ENCODE data around the gene ZNF207. TPM values are rescaled to one million over a fixed set of nuclear protein-coding genes. Genes with fewer than 3 reads are reported as not detected.

The ZNF207 gene
- total RNA-seq, 1 experiment from 2014 or later: 296 TPM

GRCh38 chr17:32393904-32394303 is 43.9 kb downstream of the ZNF207 start:
- H4K5ac ChIP-seq (ENCODE audit: insufficient read length, low read depth, low read length): no peak overlapping the region
- no peak for TF ChIP-seq CTCF (conservative IDR thresholded peaks at IDR 0.05)
- no peak overlapping the region for H3K56ac ChIP-seq (ENCODE audit: insufficient read length, low read depth, low read length)
- peaks cover 0 to 4% (median 0%) of the 10 kb centered on the region in 3 experiments; a peak in 2 of 7 replicates for H3K36me3 Mint-ChIP-seq (ENCODE audit: insufficient read depth in 1 of 3, low read depth in 3 of 3)
- H3K4ac ChIP-seq (ENCODE audit: low read depth, low read length): no peak overlapping the region
- H3K23me2 ChIP-seq (ENCODE audit: insufficient read length, low read depth, low read length, poor library complexity, severe bottlenecking): no peaks in the 10 kb centered on the region
- no peak for DNase-seq
- no peak overlapping the region for H3K4me3 Mint-ChIP-seq
- H3K14ac ChIP-seq (ENCODE audit: insufficient read depth, low read length): no peak overlapping the region
- no peak overlapping the region for H2AK5ac ChIP-seq (ENCODE audit: insufficient read length, low read length)
- no peaks in the 10 kb centered on the region for H3K79me1 ChIP-seq (ENCODE audit: insufficient read depth, low read depth, low read length, poor library complexity, severe bottlenecking)
- H3K4me1 Mint-ChIP-seq: no peaks in the 10 kb centered on the region
- H3K27me3 ChIP-seq (ENCODE audit: insufficient read depth, low read length): no peaks in the 10 kb centered on the region
- H4K91ac ChIP-seq (ENCODE audit: insufficient read length, low read depth, low read length): no peak overlapping the region
- no peak overlapping the region for H3K18ac ChIP-seq (ENCODE audit: insufficient read length, low read depth, low read length)
- no peaks in the 10 kb centered on the region for H3K27me3 Mint-ChIP-seq (ENCODE audit: low read depth)
- no peak overlapping the region for H3K9ac ChIP-seq (ENCODE audit: extremely low read depth, insufficient read length, low read length)
- no peak overlapping the region for H3T11ph ChIP-seq (ENCODE audit: low read length)
- no peak overlapping the region for H2BK15ac ChIP-seq (ENCODE audit: low read depth, low read length)
- H3K23ac ChIP-seq (ENCODE audit: insufficient read length, low read depth, low read length): no peak overlapping the region
- H4K20me1 ChIP-seq (ENCODE audit: control insufficient read depth, insufficient read depth, insufficient read length): no peaks in the 10 kb centered on the region
- no peak overlapping the region for H2BK120ac ChIP-seq (ENCODE audit: low read depth, low read length, poor library complexity, severe bottlenecking)
- H3K79me2 ChIP-seq (ENCODE audit: insufficient read depth, low read length): no peaks in the 10 kb centered on the region
- no peak overlapping the region for H2BK20ac ChIP-seq (ENCODE audit: low read depth, low read length, poor library complexity, severe bottlenecking)
- H2BK12ac ChIP-seq (ENCODE audit: insufficient read length, low read depth, low read length): no peak overlapping the region
- H3K9me3 ChIP-seq (ENCODE audit: control insufficient read depth, low read depth, low read length): no peaks in the 10 kb centered on the region
- peak overlapping the region in 1 of 3 experiments; percentile 31; a peak in 1 of 7 replicates for H3K27ac Mint-ChIP-seq
- H2AFZ ChIP-seq (ENCODE audit: low read length): no peak overlapping the region
- H3K27ac ChIP-seq (ENCODE audit: insufficient read length, low read depth, low read length): no peak overlapping the region
- H3K4me1 ChIP-seq (ENCODE audit: insufficient read depth, low read length): no peaks in the 10 kb centered on the region
- no peak overlapping the region for H4K8ac ChIP-seq (replicated peaks; ENCODE audit: insufficient read length, low read depth, low read length)
- no CpG with 5 or more reads among the region's 5 CpGs for whole genome bisulfite sequencing (ENCODE audit: extremely low coverage, insufficient read length, low lambda C conversion rate)
- H2BK5ac ChIP-seq (ENCODE audit: insufficient read length, low read length): no peak overlapping the region
- H3K4me2 ChIP-seq (ENCODE audit: insufficient read depth, insufficient read length, low read length): no peak overlapping the region
- H3K9me3 Mint-ChIP-seq: no peaks in the 10 kb centered on the region
